ENCODE results near the gene PTPRF.
A peak's percentile ranks its signal among the peaks of the same experiment; 100 is the strongest.

PTPRF gene

GRCh38 chr1:43536196-43536863 is 5.6 kb downstream of the PTPRF start:
- Histone ChIP-seq H3K36me3 (ENCODE audit: control insufficient read depth in 2 of 2, insufficient read depth in 2 of 2, low read length in 2 of 2) (peaks cover 19 to 26% of the 10 kb centered on the region in 2 donors), H3K9me3 (ENCODE audit: control insufficient read depth in 2 of 2, low read length in 2 of 2) (no peaks in the 10 kb centered on the region), H3K27me3 (ENCODE audit: control insufficient read depth in 2 of 2, insufficient read depth in 2 of 2, low read length in 2 of 2) (no peaks in the 10 kb centered on the region), H3K4me3 (ENCODE audit: low read length in 2 of 2) (no peak overlapping the region), H3K9ac (ENCODE audit: low read depth in 1 of 2, low read length in 2 of 2) (peak overlapping the region; percentile 3 to 52), H3K4me1 (ENCODE audit: control insufficient read depth in 2 of 2, insufficient read depth in 2 of 2, low read length in 2 of 2) (peaks cover 45 to 77% of the 10 kb centered on the region in 2 donors), H3K27ac (ENCODE audit: low read depth in 2 of 2, low read length in 2 of 2) (peak overlapping the region; percentile 84 to 86)

GRCh38 chr1:43536864-43537358 is 6.2 kb downstream of the PTPRF start:
- Histone ChIP-seq H3K9me3 (ENCODE audit: control insufficient read depth in 2 of 2, low read length in 2 of 2) (no peaks in the 10 kb centered on the region), H3K27me3 (ENCODE audit: control insufficient read depth in 2 of 2, insufficient read depth in 2 of 2, low read length in 2 of 2) (no peaks in the 10 kb centered on the region), H3K4me3 (ENCODE audit: low read length in 2 of 2) (no peak overlapping the region), H3K9ac (ENCODE audit: low read depth in 1 of 2, low read length in 2 of 2) (peak overlapping the region in 1 of 2 donors; percentile 52), H3K4me1 (ENCODE audit: control insufficient read depth in 2 of 2, insufficient read depth in 2 of 2, low read length in 2 of 2) (peaks cover 51 to 82% of the 10 kb centered on the region in 2 donors), H3K36me3 (ENCODE audit: control insufficient read depth in 2 of 2, insufficient read depth in 2 of 2, low read length in 2 of 2) (peaks cover 19 to 26% of the 10 kb centered on the region in 2 donors), H3K27ac (ENCODE audit: low read depth in 2 of 2, low read length in 2 of 2) (peak overlapping the region; percentile 84 to 86)

GRCh38 chr1:43537423-43538142 is 6.9 kb downstream of the PTPRF start:
- Histone ChIP-seq H3K36me3 (ENCODE audit: control insufficient read depth in 2 of 2, insufficient read depth in 2 of 2, low read length in 2 of 2) (peaks cover 19 to 26% of the 10 kb centered on the region in 2 donors), H3K4me1 (ENCODE audit: control insufficient read depth in 2 of 2, insufficient read depth in 2 of 2, low read length in 2 of 2) (peaks cover 55 to 83% of the 10 kb centered on the region in 2 donors), H3K9me3 (ENCODE audit: control insufficient read depth in 2 of 2, low read length in 2 of 2) (no peaks in the 10 kb centered on the region), H3K9ac (ENCODE audit: low read depth in 1 of 2, low read length in 2 of 2) (peak overlapping the region in 1 of 2 donors; percentile 23), H3K4me3 (ENCODE audit: low read length in 2 of 2) (no peak overlapping the region), H3K27ac (ENCODE audit: low read depth in 2 of 2, low read length in 2 of 2) (peak overlapping the region; percentile 84 to 86), H3K27me3 (ENCODE audit: control insufficient read depth in 2 of 2, insufficient read depth in 2 of 2, low read length in 2 of 2) (no peaks in the 10 kb centered on the region)

- H3K4me1 ChIP-seq (ENCODE audit: control insufficient read depth in 2 of 2, insufficient read depth in 2 of 2, low read length in 2 of 2): peaks cover 59 to 83% of the 10 kb centered on the region in 2 donors
- H3K36me3 ChIP-seq (ENCODE audit: control insufficient read depth in 2 of 2, insufficient read depth in 2 of 2, low read length in 2 of 2): peaks cover 19 to 26% of the 10 kb centered on the region in 2 donors
- H3K4me3 ChIP-seq (ENCODE audit: low read length in 2 of 2): no peak overlapping the region
- no peaks in the 10 kb centered on the region for H3K27me3 ChIP-seq (ENCODE audit: control insufficient read depth in 2 of 2, insufficient read depth in 2 of 2, low read length in 2 of 2)
- no peaks in the 10 kb centered on the region for H3K9me3 ChIP-seq (ENCODE audit: control insufficient read depth in 2 of 2, low read length in 2 of 2)
- no peak overlapping the region for H3K9ac ChIP-seq (ENCODE audit: low read depth in 1 of 2, low read length in 2 of 2)
- H3K27ac ChIP-seq (ENCODE audit: low read depth in 2 of 2, low read length in 2 of 2): peak overlapping the region; percentile 84 to 86
Measured at GRCh38 chr1:43538143-43538487, 7.4 kb downstream of the PTPRF start.

GRCh38 chr1:43538969-43539368 is 8.3 kb downstream of the PTPRF start:
- peaks cover 62 to 86% of the 10 kb centered on the region in 2 donors for H3K4me1 ChIP-seq (ENCODE audit: control insufficient read depth in 2 of 2, insufficient read depth in 2 of 2, low read length in 2 of 2)
- peaks cover 19 to 26% of the 10 kb centered on the region in 2 donors for H3K36me3 ChIP-seq (ENCODE audit: control insufficient read depth in 2 of 2, insufficient read depth in 2 of 2, low read length in 2 of 2)
- H3K9ac ChIP-seq (ENCODE audit: low read depth in 1 of 2, low read length in 2 of 2): no peak overlapping the region
- H3K27ac ChIP-seq (ENCODE audit: low read depth in 2 of 2, low read length in 2 of 2): no peak overlapping the region
- no peaks in the 10 kb centered on the region for H3K27me3 ChIP-seq (ENCODE audit: control insufficient read depth in 2 of 2, insufficient read depth in 2 of 2, low read length in 2 of 2)
- H3K9me3 ChIP-seq (ENCODE audit: control insufficient read depth in 2 of 2, low read length in 2 of 2): no peaks in the 10 kb centered on the region
- no peak overlapping the region for H3K4me3 ChIP-seq (ENCODE audit: low read length in 2 of 2)

- H3K27me3 ChIP-seq (ENCODE audit: control insufficient read depth in 2 of 2, insufficient read depth in 2 of 2, low read length in 2 of 2): no peaks in the 10 kb centered on the region
- peaks cover 70 to 90% of the 10 kb centered on the region in 2 donors for H3K4me1 ChIP-seq (ENCODE audit: control insufficient read depth in 2 of 2, insufficient read depth in 2 of 2, low read length in 2 of 2)
- no peaks in the 10 kb centered on the region for H3K9me3 ChIP-seq (ENCODE audit: control insufficient read depth in 2 of 2, low read length in 2 of 2)
- peaks cover 20 to 26% of the 10 kb centered on the region in 2 donors for H3K36me3 ChIP-seq (ENCODE audit: control insufficient read depth in 2 of 2, insufficient read depth in 2 of 2, low read length in 2 of 2)
- no peak overlapping the region for H3K4me3 ChIP-seq (ENCODE audit: low read length in 2 of 2)
- peak overlapping the region; percentile 92 to 97 for H3K27ac ChIP-seq (ENCODE audit: low read depth in 2 of 2, low read length in 2 of 2)
- H3K9ac ChIP-seq (ENCODE audit: low read depth in 1 of 2, low read length in 2 of 2): no peak overlapping the region
Measured at GRCh38 chr1:43539726-43540434, 9.2 kb downstream of the PTPRF start.

GRCh38 chr1:43540653-43541071 is 10.0 kb downstream of the PTPRF start:
- peak overlapping the region; percentile 92 to 97 for H3K27ac ChIP-seq (ENCODE audit: low read depth in 2 of 2, low read length in 2 of 2)
- no peak overlapping the region for H3K9ac ChIP-seq (ENCODE audit: low read depth in 1 of 2, low read length in 2 of 2)
- no peak overlapping the region for H3K4me3 ChIP-seq (ENCODE audit: low read length in 2 of 2)
- peaks cover 74 to 90% of the 10 kb centered on the region in 2 donors for H3K4me1 ChIP-seq (ENCODE audit: control insufficient read depth in 2 of 2, insufficient read depth in 2 of 2, low read length in 2 of 2)
- no peaks in the 10 kb centered on the region for H3K27me3 ChIP-seq (ENCODE audit: control insufficient read depth in 2 of 2, insufficient read depth in 2 of 2, low read length in 2 of 2)
- H3K36me3 ChIP-seq (ENCODE audit: control insufficient read depth in 2 of 2, insufficient read depth in 2 of 2, low read length in 2 of 2): peaks cover 25 to 26% of the 10 kb centered on the region in 2 donors
- H3K9me3 ChIP-seq (ENCODE audit: control insufficient read depth in 2 of 2, low read length in 2 of 2): no peaks in the 10 kb centered on the region

- Histone ChIP-seq H3K4me3 (ENCODE audit: low read length in 2 of 2) (no peak overlapping the region), H3K9me3 (ENCODE audit: control insufficient read depth in 2 of 2, low read length in 2 of 2) (no peaks in the 10 kb centered on the region), H3K27ac (ENCODE audit: low read depth in 2 of 2, low read length in 2 of 2) (peak overlapping the region; percentile 92 to 97), H3K36me3 (ENCODE audit: control insufficient read depth in 2 of 2, insufficient read depth in 2 of 2, low read length in 2 of 2) (peaks cover 25 to 26% of the 10 kb centered on the region in 2 donors), H3K27me3 (ENCODE audit: control insufficient read depth in 2 of 2, insufficient read depth in 2 of 2, low read length in 2 of 2) (no peaks in the 10 kb centered on the region), H3K4me1 (ENCODE audit: control insufficient read depth in 2 of 2, insufficient read depth in 2 of 2, low read length in 2 of 2) (peaks cover 72 to 88% of the 10 kb centered on the region in 2 donors), H3K9ac (ENCODE audit: low read depth in 1 of 2, low read length in 2 of 2) (no peak overlapping the region)
Measured at GRCh38 chr1:43541141-43541540, 10.5 kb downstream of the PTPRF start.

- H3K36me3 ChIP-seq (ENCODE audit: control insufficient read depth in 2 of 2, insufficient read depth in 2 of 2, low read length in 2 of 2): peaks cover 26 to 28% of the 10 kb centered on the region in 2 donors
- no peaks in the 10 kb centered on the region for H3K9me3 ChIP-seq (ENCODE audit: control insufficient read depth in 2 of 2, low read length in 2 of 2)
- no peak overlapping the region for H3K4me3 ChIP-seq (ENCODE audit: low read length in 2 of 2)
- H3K9ac ChIP-seq (ENCODE audit: low read depth in 1 of 2, low read length in 2 of 2): peak overlapping the region in 1 of 2 donors; percentile 65
- peak overlapping the region; percentile 92 to 97 for H3K27ac ChIP-seq (ENCODE audit: low read depth in 2 of 2, low read length in 2 of 2)
- no peaks in the 10 kb centered on the region for H3K27me3 ChIP-seq (ENCODE audit: control insufficient read depth in 2 of 2, insufficient read depth in 2 of 2, low read length in 2 of 2)
- H3K4me1 ChIP-seq (ENCODE audit: control insufficient read depth in 2 of 2, insufficient read depth in 2 of 2, low read length in 2 of 2): peaks cover 73 to 88% of the 10 kb centered on the region in 2 donors
Measured at GRCh38 chr1:43541721-43542401, 11.2 kb downstream of the PTPRF start.

Measured in mucosa of rectum (tissue), 2 donors.